Activated CD4-positive, alpha-beta T cell treated with anti-CD3 and anti-CD28 coated beads, Interleukin-2, amount 50 U/mL, for 4 hours (primary cell): ENCODE measurements around the gene ARFRP1.
"Not testable (repeated sequence)": the region's sequence is repeated elsewhere in the genome, so short reads cannot be mapped to it uniquely, and the experiment has no call there.

Source experiments
- DNase-seq, 2 experiments: peaks; one replicate each; pipeline ENCODE4 v3.0.0-alpha.2; 2020

ARFRP1 gene

DNA sequence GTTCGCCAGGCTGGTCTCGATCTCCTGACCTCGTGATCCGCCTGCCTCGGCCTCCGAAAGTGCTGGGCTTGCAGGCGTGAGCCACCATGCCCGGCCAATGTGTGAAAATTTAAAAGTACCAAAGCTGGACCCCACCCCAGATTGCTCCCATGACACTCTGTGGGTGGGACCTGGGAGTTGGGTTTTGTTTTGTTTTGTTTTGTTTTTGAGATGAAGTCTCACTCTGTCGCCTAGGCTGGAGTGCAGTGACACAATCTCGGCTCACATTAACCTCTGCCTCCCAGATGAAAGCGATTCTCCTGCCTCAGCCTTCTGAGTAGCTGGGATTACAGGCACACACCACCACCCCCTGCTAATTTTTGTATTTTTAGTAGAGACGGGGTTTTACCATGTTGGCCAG, 36.1 kb downstream of the ARFRP1 start:
- not testable (repeated sequence) for DNase-seq

DNA sequence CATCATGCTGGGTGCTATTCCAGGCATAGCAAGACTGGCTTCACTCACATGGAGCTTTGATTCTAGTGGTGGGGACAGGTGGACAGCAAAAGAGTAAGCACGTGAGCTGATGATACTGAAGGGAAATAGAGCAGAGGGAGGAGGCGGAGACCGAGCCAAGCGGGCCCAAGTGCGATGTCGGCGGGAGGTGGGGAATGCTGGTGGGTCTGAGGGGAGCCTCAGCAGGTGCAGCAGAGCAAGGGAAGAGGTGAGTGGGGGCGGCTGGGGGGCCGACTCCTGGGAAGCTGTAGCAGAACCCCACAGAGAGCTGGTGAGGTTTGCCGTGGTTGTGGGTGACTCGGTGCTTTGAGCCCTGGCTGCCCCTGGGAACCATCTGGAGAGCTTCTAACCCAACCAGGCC, 39.4 kb downstream of the ARFRP1 start:
- no peak for DNase-seq

DNA sequence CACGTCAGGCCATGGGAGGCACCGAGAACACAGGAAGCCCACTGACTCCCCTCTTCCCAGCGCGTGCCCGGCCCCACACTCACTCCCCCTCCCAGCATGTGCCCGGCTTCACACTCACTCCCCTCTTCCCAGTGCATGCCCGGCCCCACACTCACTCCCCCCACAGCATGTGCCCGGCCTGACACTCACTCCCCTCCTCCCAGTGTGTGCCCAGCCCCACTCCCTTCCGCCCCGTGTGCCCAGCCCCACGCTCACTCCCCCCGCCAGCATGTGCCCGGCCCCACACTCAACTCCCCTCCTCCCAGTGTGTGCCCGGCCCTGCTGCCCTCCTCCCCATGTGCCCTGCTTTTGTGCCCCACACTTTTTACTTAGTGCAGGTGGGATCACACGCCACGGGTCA, 39.9 kb downstream of the ARFRP1 start:
- no peak for DNase-seq

DNA sequence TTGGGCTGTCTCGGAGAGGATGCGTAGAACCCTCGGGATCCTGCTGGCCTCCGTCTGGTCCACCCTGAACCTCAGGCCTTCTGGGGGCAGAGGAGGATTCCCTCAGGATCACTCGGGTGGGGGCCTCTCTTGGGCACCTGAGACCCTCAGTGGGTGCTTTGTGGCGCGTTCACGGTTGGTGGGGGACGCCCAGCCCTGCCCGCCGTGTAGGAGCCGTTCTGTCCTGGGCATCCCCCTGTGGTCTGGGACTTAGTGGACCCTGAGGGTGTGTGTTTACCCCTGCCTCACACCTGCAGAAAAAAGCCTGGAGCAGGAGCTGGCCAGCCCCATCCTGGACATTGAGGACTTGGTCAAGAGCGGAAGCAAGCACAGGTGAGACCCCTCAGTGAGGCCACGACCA, 42.1 kb downstream of the ARFRP1 start:
- DNase-seq: no peak

DNA sequence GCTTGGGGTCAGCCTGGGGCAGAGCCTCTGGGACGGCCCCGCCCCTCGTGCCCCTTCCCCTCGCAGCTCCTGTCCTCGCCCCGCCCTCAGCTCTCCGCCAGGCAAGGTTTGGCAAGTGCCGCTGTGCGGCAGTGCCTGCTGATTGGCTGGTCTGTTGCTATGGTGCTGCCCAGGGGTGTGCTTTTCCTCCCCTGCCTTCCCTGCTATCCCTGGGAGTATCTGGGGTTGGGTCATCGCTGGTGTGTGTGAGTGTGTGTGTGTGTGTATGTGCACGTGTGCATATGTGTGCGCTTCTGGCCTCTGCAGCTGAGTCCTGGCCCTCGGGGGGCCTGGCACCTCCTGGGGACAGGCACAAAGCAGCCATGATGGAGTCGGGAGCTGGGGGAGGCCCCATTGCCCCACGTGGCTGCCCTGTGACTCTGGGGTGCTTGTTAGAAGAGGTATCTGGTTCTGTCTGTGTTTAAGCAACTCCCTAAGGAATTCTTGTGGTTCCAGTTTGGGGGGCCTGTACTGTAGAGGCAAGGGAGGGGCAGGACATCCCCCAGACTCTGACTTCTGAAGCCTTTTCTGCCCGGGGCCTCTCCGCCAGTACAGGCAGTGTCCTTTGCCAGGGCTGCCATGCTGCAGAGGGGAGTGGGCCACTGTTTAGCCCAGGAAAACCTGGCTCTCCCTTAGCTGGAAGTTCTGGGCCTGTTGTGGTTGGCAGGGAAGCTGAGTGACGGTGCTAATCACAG, 42.7 kb downstream of the ARFRP1 start:
- no peak for DNase-seq

DNA sequence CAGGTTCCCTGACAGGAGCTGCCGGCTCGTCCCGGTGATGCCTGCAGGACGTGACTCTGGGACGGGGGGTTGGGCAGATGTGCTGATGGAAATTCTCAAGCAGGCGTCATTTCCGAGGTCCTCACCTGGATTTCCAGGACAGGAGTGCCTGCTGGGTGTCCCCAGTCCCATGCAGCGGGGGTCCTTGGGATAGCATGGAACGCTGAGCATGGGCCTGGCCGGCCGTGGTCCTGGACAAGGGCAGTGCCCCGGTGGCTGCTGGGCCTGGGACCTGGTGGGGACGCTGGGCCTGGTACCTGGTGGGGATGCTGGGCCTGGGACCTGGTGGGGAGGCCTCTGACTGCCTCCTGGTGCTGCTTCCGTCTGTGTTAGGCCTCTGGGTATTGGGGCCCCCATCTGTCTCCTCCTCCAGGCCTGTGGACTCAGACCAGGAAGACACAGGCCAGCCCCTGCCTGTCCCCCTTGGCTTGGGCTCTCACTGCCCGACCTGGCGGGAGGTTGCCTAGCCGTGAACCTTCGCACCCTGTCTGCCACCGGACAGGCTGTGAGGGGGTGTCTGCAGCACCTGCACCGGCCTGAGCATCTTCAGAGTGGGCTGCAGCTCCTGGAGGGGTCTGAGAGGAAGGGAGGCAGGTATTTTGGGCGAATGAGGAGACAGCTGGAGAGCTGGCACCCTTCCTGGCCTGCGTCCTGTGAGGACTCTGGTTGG, 43.5 kb downstream of the ARFRP1 start:
- no peak for DNase-seq

DNA sequence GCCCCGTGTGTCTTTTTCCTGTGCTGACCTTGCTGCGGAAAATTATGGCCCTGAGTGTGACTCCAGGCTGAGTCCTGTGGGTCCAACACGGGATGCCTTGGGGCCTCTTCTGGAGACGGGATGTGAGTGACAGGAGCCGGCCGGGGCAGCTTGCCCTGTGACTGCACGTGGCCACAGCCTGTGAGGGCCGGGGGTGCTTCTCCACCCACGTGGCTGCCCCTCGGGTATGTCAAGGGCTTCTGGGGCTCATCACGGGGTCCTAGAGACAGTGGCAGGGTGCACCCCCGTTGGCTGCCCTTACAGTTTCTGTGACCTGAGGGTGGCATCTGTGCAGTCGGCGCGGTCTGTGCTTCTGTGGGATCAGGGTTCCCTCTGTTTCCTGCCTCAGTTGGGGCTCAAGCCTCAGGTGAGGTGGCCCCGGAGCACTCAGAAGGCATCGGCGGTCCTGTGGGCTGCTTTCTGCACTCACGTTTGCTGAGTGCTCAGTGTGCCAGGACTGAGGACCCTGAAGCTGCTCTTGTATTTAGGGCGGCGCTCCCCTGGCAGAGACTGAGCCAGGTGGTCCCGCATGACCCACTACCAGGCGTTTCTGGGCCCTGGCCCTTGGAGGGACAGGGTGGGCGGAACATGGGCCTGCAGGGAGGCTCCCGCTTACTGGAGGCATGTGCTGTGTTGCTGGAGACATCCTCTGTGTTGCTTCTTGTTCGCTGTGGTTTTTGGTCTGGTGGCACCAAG, 44.3 kb downstream of the ARFRP1 start:
- no peak for DNase-seq

DNA sequence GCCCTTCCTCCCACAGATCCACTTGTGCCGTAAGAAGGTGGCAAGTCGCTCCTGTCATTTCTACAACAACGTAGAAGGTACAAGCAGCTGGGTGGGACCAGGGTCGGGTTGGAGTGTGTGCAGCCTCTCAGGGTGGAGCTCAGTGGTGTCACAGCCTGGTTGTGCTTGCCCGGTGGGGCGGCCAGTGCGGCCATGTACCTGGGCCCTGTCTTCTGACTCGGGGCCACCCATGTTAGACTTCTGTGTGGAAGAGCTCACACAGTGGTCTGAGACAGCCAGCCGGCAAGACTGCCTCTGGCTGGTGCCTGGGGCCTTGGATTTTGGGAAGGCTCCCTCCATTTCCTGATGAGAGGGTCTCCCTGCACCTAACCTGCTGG, 45.0 kb downstream of the ARFRP1 start:
- DNase-seq: no peak

DNA sequence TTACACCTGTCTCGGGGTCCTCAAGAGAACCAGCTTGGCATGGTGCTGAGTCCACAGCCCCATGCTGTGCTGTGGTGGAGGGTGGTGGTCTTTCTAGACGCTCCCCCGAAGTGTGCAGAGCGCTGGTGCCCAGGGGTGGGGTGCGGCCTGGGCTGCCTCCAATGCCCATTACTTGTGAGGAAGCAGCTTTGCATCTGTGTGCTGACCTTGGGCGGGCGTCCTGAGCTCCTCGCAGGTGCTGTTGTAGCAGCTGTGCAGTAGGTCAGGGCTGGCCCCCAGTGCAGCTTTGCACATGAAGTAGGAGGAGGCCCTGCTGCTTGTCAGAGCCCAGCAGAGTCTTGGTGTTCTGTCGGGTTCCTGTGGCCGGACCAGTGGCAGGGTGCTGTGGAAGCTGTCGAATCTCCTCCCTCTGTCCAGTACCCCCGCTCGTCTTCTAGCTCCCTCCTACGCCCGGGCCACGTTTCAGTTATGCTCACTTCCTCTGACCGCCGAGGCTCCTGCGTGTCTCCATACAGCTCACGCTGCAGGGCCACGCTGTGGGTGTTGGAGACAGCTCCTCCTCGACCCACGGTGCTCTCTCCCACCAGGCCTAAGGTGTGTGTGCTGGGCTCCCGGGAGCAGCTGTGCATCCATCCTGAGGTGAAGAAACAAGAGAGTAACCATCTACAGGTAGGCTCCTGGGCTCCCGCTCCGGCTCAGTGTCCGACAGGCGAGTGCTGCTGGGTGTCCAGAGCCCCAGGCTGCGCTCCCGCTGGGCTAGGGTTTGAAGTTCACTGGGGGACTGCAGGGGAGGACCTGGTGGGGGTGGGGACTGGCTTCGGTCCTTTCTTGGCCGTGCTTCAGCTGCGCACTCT, 45.6 kb downstream of the ARFRP1 start:
- no peak for DNase-seq

DNA sequence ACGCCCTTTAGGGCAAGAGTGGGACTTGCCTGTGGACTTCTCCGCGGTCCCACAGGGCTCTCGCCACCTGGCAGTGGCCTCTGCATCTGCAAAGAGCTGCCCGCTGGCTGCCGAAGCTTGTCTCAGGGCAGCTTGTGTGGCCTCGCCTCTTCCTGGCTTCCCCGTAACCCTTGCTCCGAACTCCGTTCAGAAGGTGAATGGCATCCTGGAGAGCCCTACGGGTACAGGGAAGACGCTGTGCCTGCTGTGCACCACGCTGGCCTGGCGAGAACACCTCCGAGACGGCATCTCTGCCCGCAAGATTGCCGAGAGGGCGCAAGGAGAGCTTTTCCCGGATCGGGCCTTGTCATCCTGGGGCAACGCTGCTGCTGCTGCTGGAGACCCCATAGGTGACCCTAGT, 46.7 kb downstream of the ARFRP1 start:
- DNase-seq: no peak

DNA sequence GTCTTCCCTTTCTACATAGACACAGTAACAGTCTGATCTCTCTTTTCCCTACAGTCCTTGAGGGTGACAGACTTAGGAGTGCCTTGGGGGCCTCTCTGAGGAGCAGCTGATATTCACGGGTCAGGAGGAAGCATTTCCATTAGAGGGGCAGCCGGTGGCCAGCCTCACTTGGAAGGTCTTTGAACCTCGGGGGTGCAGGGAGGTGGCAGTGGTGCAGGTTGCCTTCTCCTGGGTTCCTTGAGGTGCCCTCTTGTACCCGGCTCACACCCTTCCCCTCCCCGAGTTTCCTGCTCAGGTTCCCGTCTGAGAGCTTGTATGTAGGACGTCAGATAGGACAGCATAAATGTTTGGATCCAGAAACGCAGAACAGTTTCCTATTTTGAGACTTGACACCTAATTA, 47.2 kb downstream of the ARFRP1 start:
- DNase-seq: no peak

DNA sequence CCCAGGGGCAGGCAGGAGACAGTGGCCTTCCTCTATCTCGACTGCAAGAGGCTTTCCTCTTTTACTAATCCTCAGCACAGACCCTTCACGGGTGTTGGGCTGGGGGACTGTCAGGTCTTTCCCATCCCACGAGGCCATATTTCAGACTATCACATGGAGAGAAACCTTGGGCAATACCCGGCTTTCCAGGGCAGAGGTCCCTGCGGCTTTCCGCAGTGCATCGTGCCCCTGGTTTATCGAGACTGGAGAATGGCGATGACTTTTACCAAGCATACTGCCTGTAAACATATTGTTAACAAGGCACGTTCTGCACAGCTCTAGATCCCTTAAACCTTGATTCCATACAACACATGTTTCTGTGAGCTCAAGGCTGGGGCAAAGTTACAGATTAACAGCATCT, 47.6 kb downstream of the ARFRP1 start:
- DNase-seq: not testable (repeated sequence)

DNA sequence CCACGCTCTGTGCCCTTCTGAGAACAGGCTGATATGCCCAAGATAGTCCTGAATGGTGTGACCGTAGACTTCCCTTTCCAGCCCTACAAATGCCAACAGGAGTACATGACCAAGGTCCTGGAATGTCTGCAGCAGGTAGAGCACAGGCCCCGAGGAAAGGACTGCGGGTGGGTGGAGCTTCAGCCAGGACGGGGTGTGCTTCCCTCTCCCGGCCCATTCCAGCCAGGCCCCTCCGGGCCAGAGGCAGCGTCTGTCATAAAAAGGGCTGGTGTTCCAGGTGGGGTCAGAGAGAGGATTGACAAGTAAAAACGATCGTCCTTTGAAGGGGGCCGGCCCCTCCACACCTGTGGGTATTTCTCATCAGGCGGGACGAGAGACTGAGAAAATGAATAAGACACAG, 48.4 kb downstream of the ARFRP1 start:
- no peak for DNase-seq

DNA sequence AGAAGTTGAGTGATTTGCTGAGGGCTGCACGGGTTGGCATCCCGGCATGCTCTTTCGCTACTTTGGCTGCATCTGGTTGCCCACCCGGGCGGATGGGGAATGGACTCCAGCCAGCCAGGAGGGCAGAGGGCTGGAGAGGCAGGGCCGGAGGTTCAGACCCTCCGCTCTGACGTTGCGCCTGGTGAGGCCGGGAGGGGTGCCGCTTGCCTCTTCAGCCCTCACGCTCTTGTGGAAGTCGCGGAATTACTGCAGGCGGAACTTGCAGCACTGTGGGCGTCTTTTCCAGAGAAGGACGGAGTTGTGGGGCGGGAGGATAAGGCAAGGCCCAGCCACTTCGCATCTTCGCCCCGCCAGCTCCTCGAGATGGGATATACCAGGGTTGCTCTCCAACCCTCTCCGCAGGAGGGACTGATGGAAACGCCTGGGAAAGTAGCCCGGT, 49.0 kb downstream of the ARFRP1 start:
- DNase-seq: no peak

DNA sequence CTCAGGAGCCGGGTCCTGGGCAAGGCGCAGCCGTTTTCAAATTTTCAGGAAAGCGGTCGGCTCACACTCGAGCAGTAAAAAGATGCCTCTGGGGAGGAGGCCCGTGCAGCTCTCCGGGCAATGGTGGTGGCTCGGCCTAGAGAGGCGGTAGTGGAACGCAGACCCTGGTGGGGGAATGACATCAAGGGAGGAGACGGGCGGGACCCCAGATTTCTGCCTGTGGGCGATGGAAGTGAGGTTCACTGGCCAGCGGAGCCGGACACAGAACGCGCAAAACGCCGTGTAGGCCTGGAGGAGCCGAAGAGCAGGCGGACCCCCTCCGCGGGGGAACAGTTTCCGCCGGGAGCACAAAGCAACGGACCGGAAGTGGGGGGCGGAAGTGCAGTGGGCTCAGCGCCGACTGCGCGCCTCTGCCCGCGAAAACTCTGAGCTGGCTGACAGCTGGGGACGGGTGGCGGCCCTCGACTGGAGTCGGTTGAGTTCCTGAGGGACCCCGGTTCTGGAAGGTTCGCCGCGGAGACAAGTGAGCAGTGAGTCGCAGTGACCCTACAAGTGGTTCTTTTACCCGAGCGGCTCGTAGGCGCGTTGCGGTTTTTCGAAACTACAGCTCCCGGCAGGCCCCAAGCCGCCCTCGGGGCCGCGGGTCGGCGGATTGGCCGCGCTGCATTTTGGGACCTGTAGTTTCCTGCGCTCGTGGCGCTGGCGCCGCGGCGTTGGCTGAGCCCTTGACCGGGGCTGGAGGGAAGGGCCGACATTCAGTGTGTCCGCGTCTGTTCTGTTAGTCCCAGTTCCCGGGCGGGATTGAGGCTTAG, 49.6 kb downstream of the ARFRP1 start, which contains the start of gene RTEL1:
RTEL1 (plus strand) TSS at position 376 of the 812 bp plus-strand sequence. CDS start 1,091 bp downstream, outside the sequence.
- DNase-seq: peak; percentile 80 to 85

DNA sequence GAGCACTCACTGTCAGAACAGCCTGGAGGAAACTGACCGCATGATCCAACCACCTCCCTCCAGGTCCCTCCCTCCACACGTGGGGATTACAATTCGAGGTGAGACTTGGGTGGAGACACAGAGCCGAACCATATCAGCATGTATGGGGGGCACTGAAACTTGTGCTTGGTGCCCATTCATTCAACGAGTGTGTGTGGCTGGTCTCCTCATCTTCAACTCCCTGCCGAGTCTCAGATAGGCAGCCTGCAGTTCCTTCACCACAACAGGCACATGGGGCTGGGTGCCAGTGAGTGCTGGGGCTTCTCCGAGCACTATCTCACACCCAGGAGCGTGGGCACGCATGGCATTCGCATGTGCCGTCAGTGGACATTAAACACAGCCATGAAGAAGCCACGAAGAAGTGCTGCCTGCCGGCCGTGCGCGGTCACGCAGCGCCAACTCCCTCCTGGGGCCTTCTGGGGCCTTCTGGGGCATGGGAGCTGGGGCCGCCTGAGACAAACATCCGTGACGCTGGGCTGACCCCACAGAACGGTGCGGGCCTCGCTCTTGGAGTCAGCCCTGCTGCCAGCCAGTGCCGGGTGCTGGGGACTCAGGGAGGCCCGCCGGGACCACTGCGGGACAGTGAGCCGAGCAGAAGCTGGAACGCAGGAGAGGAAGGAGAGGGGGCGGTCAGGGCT, 50.4 kb downstream of the ARFRP1 start:
- no peak for DNase-seq

DNA sequence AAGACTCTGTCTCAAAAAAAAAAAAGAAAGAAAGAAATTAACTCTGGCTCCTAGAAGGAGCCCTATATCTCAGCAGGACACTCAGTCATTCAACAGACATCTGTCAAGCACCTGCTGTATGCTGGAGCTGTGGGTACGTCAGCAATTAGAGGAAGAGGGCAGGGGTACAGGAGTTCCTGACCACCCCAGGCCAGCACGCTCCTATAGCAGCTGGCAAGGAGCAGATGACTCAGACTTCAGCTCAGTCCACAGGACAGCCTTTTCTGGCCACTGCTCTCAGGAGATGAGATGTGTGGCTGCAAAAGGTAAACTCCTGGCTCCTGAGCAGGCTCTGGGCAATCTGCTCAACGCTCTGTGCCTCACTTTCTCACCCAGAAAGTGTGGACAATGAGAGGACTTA, 51.3 kb downstream of the ARFRP1 start:
- DNase-seq: no peak

DNA sequence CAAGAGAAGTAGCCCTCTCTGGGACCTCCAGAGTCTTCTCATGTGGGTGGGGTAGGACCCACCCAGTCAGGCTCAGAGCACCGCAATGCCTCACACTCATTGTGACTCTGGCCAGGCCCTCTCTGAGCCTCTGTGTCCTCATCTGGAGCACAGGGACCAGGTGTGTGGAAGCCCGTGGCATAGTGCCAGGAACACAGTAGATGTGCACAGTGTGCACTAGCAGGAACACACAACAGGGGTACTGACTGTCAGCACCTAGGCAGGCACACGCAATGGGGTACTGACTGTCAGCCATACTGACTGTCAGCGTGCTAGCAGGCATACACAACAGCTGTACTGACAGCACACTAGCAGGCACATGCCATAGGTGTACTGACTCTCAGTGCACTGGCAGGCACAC, 52.5 kb downstream of the ARFRP1 start:
- no peak for DNase-seq

DNA sequence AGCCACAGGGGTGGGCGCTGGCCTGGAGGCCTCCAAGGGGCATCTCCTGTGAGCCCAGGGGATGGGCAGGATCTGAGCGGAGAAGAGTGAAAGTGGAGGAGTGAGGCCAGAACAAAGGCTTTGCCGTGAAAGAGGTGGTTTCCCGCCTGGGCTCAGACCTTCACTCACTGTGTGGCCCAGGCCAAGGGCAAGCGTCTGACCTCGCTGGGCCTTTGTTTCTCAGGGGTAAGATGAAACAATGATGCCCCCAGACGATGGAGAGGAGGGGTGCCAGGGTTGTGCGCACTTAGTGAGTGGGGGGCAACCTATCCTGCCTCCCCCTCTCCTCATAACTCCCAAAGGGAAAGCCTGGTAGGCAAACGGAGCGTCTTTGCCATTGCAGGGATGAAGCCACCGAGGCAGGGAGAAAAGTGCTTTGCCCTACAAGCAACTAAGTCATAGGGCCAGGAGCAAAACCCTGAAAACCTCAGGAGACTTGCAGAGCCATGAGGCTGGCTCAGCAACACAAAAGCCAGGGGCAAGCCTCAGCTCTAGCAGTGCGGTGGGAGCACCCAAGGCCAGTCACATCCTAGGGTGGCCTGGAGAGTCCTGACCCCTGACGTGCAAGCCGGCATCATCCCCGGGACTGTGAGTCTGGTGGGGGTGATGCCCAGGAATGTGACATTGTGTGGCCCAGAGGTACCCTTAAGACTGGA, 53.7 kb downstream of the ARFRP1 start:
- DNase-seq: no peak
